KOPT-K1 (cell line): Measurements from ENCODE around the gene LAPTM5.
"Not testable (repeated sequence)": the region's sequence is repeated elsewhere in the genome, so short reads cannot be mapped to it uniquely, and the experiment has no call there.

Experiments used
- H3K27ac ChIP-seq: fragments of 200-600 bp; sonication (generic); 2 replicates; pipeline ENCODE4 v1.5.1; 2016; ENCODE audit warnings: antibody characterized with exemption, mild to moderate bottlenecking, low read depth, low read length; ENCODE audit not compliant: poor library complexity, severe bottlenecking
- H3K36me3 ChIP-seq: fragments of 200-600 bp; sonication (generic); 2 replicates; pipeline ENCODE4 v1.5.1; 2017; ENCODE audit warnings: antibody characterized with exemption, mild to moderate bottlenecking, low read length, moderate library complexity; ENCODE audit not compliant: insufficient read depth
- H3K9me3 ChIP-seq: fragments of 200-600 bp; sonication (generic); 2 replicates; pipeline ENCODE4 v1.5.1; 2017; ENCODE audit warnings: antibody characterized with exemption, low read length, mild to moderate bottlenecking; ENCODE audit not compliant: insufficient read depth, poor library complexity, severe bottlenecking

Gene LAPTM5

GRCh38 chr1:30768159-30768829 lies 10.7 kb upstream of the LAPTM5 start:
- Histone ChIP-seq H3K27ac (peak overlapping the region; percentile 1), H3K36me3 (no peaks in the 10 kb centered on the region)

DNA sequence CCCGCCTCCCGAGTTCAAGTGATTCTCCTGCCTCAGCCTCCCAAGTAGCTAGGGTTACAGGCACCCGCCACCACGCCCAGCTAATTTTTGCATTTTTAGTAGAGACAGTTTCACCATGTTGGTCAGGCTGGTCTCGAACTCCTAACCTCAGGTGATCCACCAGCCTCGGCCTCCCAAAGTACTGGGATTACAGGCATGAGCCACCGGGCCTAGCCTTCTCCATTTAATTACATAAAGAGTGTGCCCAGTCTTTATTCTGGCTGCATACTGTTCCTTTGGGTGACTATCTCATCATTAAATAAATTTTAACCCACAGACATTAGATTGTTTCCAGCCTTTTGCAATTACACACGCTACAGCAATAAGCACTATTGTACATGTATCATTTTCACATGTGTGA lies 9.4 kb upstream of the LAPTM5 start:
- not testable (repeated sequence) for H3K9me3 ChIP-seq, H3K27ac ChIP-seq, H3K36me3 ChIP-seq

More at GRCh38 chr1:30768159-30768829, 10.7 kb upstream of the LAPTM5 start:
- no peaks in the 10 kb centered on the region for H3K9me3 ChIP-seq

- Histone ChIP-seq H3K27ac (no peak overlapping the region), H3K36me3 (no peaks in the 10 kb centered on the region), H3K9me3 (no peaks in the 10 kb centered on the region)
Observed at GRCh38 chr1:30765556-30766434, 8.2 kb upstream of the LAPTM5 start.

- H3K27ac ChIP-seq: no peak overlapping the region
Observed at GRCh38 chr1:30764939-30765555, 7.5 kb upstream of the LAPTM5 start.

DNA sequence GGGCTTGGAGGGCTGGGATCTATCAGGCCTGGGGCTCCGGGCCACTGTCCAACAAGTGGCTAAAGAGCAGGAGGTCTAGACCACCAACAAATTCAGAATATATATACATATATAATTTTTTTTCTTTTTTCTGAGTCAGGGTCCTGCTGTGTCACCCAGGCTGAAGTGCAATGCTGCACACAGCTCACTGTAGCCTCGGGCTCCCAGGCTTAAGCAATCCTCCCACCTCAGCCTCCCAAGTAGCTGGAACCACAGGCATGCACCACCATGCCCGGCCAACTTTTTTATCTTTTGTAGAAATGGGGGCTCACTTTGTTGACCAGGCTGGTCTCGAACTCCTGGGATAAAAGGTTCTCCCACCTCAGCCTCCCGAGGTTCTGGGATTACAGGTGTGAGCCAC lies 6.8 kb upstream of the LAPTM5 start:
- no peaks in the 10 kb centered on the region for H3K36me3 ChIP-seq
- no peak overlapping the region for H3K27ac ChIP-seq
- no peaks in the 10 kb centered on the region for H3K9me3 ChIP-seq

More at GRCh38 chr1:30764939-30765555, 7.5 kb upstream of the LAPTM5 start:
- Histone ChIP-seq H3K36me3 (no peaks in the 10 kb centered on the region), H3K9me3 (no peaks in the 10 kb centered on the region)

- Histone ChIP-seq H3K9me3 (no peaks in the 10 kb centered on the region), H3K27ac (peak overlapping the region; percentile 7), H3K36me3 (no peaks in the 10 kb centered on the region)
Observed at GRCh38 chr1:30763651-30764248, 6.2 kb upstream of the LAPTM5 start.

DNA sequence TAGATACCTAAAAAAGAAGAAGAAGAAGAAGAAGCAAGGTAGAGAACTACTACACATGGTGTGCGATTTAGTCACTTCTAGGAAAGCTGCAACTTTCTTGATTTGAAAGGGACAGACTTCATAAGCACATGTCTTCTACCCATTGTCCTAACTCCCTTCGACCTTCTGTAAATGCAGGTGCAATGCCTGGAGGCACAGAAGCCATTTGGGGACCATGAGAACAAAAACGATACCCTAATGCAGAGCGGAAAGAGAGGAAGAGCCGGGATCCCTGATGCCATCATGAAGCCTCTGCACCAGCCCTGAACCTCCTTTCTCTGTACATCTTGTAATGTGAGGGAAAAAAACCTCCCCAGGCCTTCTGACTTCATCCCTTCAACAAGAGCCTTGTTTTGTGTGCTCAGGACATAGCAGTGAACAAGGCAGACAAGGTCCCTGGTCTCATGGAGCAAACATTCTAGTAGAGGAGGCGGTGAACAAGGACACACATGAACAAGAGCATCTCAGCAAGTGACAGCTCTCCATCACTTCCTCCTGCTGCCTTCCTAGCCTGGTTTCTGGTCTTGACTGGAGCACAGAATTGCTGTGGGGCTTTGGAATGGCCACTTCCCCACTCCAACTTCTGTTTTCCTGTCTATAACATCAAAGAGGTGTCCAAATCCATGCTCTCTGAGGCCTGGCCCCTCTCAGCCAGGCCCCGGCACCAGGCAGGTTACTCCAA lies 5.5 kb upstream of the LAPTM5 start:
- H3K36me3 ChIP-seq: no peaks in the 10 kb centered on the region
- H3K9me3 ChIP-seq: no peaks in the 10 kb centered on the region
- H3K27ac ChIP-seq: peak overlapping the region; percentile 95

GRCh38 chr1:30762152-30762929 lies 4.8 kb upstream of the LAPTM5 start:
- Histone ChIP-seq H3K9me3 (no peaks in the 10 kb centered on the region), H3K27ac (peak overlapping the region; percentile 95), H3K36me3 (no peaks in the 10 kb centered on the region)

DNA sequence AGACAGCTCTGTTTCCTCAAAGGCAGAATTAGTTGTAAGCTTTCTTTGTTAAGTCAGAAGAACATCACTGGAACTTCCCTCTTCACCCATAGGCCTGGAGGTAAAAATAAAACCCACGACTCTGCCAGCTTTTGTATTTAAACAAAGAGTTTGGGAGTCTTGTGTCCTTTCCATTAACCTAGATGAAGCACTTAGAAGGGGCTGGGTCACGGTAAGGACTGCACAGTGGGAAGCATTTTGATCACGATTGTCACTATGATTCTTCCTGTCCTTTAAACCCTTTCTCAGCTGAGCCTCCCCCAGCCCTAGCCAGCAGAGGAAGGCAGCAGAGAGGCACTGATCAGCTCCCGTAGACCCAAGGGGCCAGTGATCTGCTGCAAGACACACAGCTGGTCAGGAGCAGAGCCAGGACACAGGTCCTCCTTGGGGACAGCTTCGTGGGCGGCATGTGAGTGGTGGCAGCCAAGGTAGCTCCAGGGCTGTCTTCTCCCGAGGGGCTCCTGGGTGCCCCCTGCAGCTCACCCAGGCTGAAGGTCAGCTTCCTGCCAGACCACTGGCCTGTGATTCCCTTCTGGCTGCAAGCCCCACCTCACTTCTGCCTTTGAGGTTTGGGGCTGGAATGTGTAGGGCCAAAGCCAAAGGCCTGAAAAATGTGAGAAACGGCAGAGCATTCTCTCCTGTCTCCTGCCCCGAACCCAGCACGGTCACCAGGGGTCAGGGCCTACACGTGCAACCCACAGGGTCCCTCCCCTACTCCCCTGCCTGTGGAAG lies 4.0 kb upstream of the LAPTM5 start:
- Histone ChIP-seq H3K27ac (peak overlapping the region; percentile 95), H3K36me3 (no peaks in the 10 kb centered on the region), H3K9me3 (no peaks in the 10 kb centered on the region)

DNA sequence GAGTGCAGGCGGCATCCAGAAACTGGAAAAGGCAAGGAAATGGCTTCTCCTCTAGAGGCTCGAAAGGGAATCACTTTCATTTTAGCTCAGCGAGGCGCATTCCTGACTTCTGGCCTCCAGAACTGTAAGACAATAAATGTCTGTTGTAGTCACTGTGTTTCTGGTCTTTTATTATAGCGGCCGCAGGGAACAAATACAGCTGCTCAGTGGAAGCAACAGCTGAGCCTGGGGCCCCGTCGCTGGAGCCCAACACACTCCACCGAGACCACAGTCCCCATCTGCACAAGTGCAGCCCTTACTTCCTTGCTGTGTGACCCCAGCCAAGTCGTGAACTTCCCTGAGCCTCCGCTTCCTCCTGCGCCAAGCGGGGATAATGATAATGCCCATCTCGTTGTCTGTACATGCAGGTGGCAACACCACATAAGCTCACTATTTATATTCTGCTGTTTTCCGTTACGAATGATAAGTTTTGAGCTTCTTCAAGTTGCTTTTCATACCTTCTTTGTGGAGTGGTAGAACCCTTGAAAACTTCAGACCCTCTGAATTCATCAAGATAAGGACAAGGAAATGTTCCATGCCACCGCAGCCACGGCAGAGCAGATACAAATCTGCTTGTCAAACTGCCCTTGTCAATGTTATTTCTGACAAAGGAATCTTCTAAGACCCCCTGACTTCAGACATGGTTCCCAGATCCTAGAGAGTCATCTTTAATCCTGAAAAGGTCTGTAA lies 3.2 kb upstream of the LAPTM5 start:
- no peaks in the 10 kb centered on the region for H3K9me3 ChIP-seq
- H3K27ac ChIP-seq: peak overlapping the region; percentile 95
- peaks cover 4% of the 10 kb centered on the region; the same call in 1 of the 2 replicates for H3K36me3 ChIP-seq

- Histone ChIP-seq H3K9me3 (no peaks in the 10 kb centered on the region), H3K36me3 (peaks cover 13% of the 10 kb centered on the region), H3K27ac (peak overlapping the region; percentile 95)
Observed at GRCh38 chr1:30759718-30760281, 2.2 kb upstream of the LAPTM5 start.

DNA sequence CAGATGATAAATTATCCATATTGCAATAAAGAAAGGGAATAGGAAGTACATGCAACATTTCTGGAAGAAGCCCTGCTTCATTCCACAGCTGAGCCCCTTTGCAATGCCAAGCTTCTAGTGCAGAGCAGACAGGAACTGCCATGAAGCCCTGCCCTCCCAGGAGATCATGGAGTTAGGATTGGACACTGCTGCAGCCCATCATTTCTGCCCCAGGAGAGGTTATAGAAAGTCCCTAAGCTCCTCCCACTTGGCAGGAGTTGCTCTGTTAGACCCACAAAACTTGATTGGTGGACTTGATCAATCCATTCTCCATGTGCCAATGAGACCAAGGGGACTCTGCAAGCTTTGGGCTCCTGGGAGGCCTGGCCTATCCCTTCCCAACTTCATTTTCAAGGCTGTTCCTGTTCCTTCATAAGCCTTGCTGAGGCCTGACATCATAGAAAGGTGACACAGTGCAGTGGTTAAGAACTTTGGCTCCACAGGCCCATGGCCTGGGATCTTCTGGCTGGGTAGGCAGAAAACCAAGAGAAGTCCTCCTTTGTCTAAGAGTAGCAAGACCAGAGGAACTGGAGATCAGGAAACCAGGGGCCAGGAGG lies 1.3 kb upstream of the LAPTM5 start:
- peaks cover 15% of the 10 kb centered on the region for H3K36me3 ChIP-seq
- no peaks in the 10 kb centered on the region for H3K9me3 ChIP-seq
- H3K27ac ChIP-seq: peak overlapping the region; percentile 95
